Measurements from ENCODE around the gene SGPL1.
"Not testable (repeated sequence)": the region's sequence is repeated elsewhere in the genome, so short reads cannot be mapped to it uniquely, and the experiment has no call there.

The SGPL1 gene

GRCh38 chr10:70843776-70844489 is 28.2 kb downstream of the SGPL1 start:
- DNase-seq (ENCODE audit: low read depth, low spot score): no peak

DNA sequence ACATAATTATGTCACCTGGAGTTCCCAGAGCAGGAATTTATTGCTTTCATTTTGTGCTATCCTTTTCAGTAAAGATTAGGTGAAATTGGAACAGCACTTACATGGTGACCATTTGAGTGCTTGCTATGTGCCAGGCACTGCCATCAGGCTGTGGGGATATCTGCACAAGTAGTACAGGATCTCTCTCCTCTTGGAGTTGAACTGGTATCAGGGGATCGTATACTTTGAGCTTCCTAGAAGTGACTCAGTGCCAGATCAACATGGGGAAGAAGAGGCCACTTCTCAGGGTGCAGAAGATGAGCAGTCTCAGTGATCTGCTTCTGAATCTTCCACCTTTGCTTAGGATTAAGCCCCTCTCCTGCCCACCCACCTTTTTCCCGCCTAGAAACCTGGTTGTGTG is 29.5 kb downstream of the SGPL1 start:
- DNase-seq (ENCODE audit: low read depth, low spot score): no peak

GRCh38 chr10:70845816-70846215 is 30.1 kb downstream of the SGPL1 start:
- DNase-seq (ENCODE audit: low read depth, low spot score): no peak

DNA sequence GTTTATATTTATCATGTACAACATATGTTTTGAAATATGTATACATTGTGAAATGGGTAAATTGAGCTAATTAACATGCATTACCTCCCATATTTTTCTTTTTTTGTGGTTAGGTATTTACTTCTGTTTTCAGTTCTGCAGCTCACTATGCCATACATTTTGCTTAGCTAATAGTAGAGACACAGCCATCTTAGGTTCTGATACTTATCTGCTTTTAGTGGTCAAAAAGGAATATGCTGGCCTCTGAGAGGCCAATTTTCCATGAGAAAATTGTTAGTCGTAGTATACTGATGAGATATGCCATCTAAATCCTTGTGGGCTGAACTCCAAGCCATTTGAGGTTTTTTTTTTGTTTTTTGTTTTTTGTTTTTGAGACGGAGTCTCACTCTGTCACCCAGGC is 31.0 kb downstream of the SGPL1 start:
- DNase-seq (ENCODE audit: low read depth, low spot score): no peak

DNA sequence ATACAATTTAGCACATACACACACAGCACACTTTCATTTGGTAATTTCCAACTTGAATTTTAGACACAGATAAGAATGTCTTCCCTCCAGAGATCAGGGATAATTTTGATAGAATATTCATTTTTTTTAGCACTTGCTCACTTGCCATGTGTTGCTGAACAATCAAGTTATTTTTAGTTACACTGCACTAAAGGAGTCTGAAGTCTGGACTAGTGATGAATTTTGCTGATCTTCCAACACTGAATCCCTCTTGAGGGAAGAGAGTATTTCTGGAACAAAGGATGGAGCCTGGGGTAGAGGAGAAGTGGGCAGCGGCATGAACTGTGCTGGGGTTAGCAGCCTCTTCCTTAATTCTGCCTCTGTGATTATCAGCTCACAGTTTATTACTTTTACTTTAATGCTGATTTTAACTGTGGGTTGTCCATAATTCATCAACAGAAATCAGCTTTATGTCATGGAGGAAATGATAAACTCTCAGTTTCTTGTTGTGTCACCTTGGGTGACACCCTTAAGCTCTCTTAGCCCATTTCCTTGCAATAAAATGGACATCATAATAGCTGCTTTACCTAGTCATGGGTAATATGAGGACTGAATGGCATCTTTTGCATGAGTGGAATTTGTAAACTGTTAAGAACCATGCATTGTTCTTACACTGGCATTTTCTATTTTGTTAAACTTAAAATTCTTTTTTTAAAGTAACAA is 32.1 kb downstream of the SGPL1 start:
- no peak for DNase-seq (ENCODE audit: low read depth, low spot score)

DNA sequence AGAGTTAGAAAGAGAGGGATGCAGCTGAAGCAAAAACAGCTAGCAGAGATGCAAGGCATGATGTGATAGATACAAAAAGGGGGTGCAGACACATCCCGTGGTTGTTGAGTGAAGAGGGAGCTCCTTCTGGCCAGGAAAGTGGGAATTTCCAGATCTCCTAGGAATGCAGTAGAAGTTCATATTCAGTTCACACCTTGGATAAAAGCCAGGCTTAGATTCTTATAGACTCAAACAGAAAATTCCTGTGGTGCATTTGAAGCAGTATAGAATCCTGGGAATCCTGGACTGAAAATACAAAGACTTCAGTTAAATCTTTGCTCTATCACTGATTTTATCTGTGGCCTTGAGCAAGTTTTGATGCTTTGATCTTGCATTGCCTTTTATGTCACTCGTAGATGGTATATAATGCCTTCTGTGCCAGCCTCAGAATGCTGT is 33.9 kb downstream of the SGPL1 start:
- DNase-seq (ENCODE audit: low read depth, low spot score): no peak

- DNase-seq (ENCODE audit: low read depth, low spot score): no peak
These were observed 34.3 kb downstream of the SGPL1 start for GRCh38 chr10:70850097-70850496.

DNA sequence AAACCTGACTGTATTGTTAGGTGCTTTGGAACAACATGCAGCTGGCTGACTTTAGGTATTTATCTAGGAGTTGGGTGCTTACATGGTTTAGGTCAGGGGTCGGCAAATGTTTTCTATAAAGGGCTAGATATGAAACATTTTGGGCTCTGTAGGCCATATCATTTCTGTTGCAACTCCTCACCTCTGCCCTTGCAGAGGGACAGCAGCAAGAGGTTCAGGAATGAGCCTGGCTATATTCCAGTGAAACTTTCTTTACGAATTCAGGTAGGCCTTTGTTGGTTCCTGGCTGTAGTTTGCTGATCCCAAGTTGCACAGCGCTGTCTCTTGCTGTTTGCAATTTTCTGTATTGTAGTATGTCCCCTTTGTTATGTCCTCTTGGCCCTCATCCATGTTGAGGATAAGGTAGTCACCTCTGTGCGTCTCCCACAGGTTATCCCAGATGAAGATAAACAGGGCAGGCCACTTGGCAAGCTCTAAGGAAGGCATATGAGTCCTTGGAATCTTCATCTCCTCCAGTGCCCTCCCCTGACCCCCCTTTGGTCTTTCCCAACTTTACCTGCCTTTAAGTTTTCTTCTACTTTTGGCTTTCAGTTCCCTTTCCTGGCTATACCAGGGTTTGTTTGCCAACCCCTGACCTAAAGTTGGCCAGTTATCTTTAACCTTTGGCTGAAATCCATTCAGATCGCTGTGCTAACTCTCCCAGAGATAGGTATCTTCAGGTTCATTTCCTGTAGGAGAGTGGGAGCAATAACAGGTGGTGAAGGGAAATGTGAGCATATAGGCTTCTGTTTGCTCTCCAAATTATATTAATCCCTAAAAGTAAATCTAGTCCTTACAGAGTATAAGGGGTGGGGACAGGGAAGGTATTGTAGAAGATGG is 36.1 kb downstream of the SGPL1 start:
- no peak for DNase-seq (ENCODE audit: low read depth, low spot score)

GRCh38 chr10:70853038-70853437 is 37.3 kb downstream of the SGPL1 start:
- no peak for DNase-seq (ENCODE audit: low read depth, low spot score)

DNA sequence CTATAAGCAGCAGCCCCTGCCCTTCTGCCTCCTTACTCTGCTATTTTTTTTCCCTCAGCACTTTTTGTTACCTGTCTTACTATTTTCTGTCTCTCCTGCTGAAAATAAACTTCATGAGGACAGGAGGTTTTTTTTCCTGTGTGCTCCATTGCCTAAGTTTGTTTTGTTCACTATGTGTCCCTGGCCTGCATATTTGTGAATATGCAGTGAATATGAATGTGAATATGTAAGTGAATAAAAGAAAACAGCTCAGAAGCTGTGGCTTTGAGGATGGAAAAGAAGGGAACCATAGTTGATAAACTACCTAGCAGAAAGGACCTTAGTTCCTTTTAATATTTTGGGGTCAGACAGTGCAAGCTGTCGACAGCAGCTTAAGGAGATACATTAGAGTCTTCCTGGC is 37.7 kb downstream of the SGPL1 start:
- no peak for DNase-seq (ENCODE audit: low read depth, low spot score)

- DNase-seq (ENCODE audit: low read depth, low spot score): no peak
These were observed 40.7 kb downstream of the SGPL1 start for GRCh38 chr10:70856454-70856853.

- DNase-seq (ENCODE audit: low read depth, low spot score): no peak
These were observed 43.0 kb downstream of the SGPL1 start for GRCh38 chr10:70858759-70859158.

DNA sequence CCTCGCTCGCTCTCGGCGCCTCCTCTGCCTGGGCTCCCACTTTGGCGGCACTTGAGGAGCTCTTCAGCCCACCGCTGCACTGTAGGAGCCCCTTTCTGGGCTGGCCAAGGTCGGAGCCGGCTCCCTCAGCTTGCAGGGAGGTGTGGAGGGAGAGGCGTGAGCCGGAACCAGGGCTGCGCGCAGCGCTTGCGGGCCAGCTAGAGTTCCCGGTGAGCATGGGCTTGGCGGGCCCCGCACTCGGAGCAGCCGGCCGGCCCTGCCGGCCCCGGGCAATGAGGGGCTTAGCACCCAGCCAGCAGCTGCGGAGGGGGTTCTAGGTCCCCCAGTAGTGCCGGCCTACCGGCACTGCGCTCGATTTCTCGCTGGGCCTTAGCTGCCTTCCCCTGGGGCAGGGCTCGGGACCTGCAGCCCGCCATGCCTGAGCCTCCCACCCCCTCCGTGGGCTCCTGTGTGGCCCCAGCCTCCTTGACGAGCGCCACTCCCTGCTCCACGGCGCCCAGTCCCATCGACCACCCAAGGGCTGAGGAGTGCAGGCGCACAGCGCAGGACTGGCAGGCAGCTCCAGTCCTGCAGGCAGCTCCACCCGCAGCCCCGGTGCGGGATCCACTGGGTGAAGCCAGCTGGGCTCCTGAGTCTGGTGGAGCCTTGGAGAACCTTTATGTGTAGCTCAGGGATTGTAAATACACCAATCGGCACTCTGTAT is 45.9 kb downstream of the SGPL1 start:
- DNase-seq (ENCODE audit: low read depth, low spot score): not testable (repeated sequence)

- DNase-seq (ENCODE audit: low read depth, low spot score): no peak
These were observed 47.9 kb downstream of the SGPL1 start for GRCh38 chr10:70863470-70864160.

- no peak for DNase-seq (ENCODE audit: low read depth, low spot score)
These were observed 49.2 kb downstream of the SGPL1 start for GRCh38 chr10:70864935-70865334.

DNA sequence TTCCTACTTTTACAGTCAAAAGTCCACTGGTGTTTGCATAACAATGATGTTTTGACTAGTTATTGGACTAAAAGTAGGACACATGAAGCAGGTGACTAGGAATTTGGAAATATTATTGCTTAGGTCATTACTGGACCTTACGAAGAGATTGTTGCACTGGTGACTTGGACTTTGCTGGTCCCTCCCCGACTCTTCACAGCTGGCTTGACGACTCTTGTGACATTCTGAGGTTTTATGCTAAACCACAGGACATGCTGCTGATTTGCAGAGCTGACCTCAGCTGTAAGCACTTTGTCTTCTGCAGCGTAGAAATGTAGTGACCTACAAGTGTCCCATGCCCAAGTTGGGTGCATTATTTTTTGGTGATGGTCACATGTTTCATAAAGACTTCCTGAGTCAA is 50.7 kb downstream of the SGPL1 start:
- DNase-seq (ENCODE audit: low read depth, low spot score): no peak

- no peak for DNase-seq (ENCODE audit: low read depth, low spot score)
These were observed 56.5 kb downstream of the SGPL1 start for GRCh38 chr10:70872291-70872690.

GRCh38 chr10:70874061-70874460 is 58.3 kb downstream of the SGPL1 start:
- no peak for DNase-seq (ENCODE audit: low read depth, low spot score)

- no peak for DNase-seq (ENCODE audit: low read depth, low spot score)
These were observed 63.5 kb downstream of the SGPL1 start for GRCh38 chr10:70879207-70879606.

- no peak for DNase-seq (ENCODE audit: low read depth, low spot score)
These were observed 64.4 kb downstream of the SGPL1 start for GRCh38 chr10:70880077-70880534.

- no peak for DNase-seq (ENCODE audit: low read depth, low spot score)
These were observed 69.0 kb downstream of the SGPL1 start for GRCh38 chr10:70884741-70885140.

Data from brain pericyte (primary cell).